WTC11 (cell line): ENCODE data around the gene ZNF577. TPM values are rescaled to one million over a fixed set of nuclear protein-coding genes. Genes with fewer than 3 reads are reported as not detected.

ENCODE experiments used
- ATAC-seq: fragments of 200-7000 bp; cut with Tn5 transposase; 2 replicates; pipeline ENCODE4 v1.10.0; 2021; ENCODE audit warnings: mild to moderate bottlenecking, moderate library complexity
- CTCF ChIA-PET: fragments of 300-600 bp; sonication (Branson Sonifier 250); formaldehyde crosslinking; loops from one replicate; lab custom pipeline; 2021; ENCODE audit warnings: antibody characterized with exemption; lab: Charles Lee
- POLR2A ChIA-PET: fragments of 350-600 bp; sonication (Branson Sonifier 250); formaldehyde crosslinking; loops from one replicate; lab custom pipeline; 2021; ENCODE audit warnings: antibody characterized with exemption; lab: Charles Lee
- DNase-seq: peaks from one replicate; pipeline ENCODE4 v3.0.0; 2021; ENCODE audit warnings: low spot score
- H3K27ac Mint-ChIP-seq: 2 replicates; pipeline ENCODE4 v1.8.0; 2021; ENCODE audit warnings: mixed read lengths
- H3K27me3 Mint-ChIP-seq: 2 replicates; pipeline ENCODE4 v1.8.0; 2021; ENCODE audit warnings: low read depth, mild to moderate bottlenecking, moderate library complexity, mixed read lengths
- H3K36me3 Mint-ChIP-seq: 2 replicates; pipeline ENCODE4 v1.8.0; 2021; ENCODE audit warnings: mixed read lengths
- H3K4me1 Mint-ChIP-seq: 2 replicates; pipeline ENCODE4 v1.8.0; 2022; ENCODE audit warnings: mixed read lengths
- H3K4me3 Mint-ChIP-seq: 2 replicates; pipeline ENCODE4 v1.8.0; 2021; ENCODE audit warnings: mild to moderate bottlenecking, moderate library complexity, mixed read lengths
- H3K9me3 Mint-ChIP-seq: 2 replicates; pipeline ENCODE4 v1.8.0; 2021; ENCODE audit warnings: mixed read lengths
- ARID4B ChIP-seq: sonication (generic); formaldehyde crosslinking; IDR thresholded peaks from 2 replicates; pipeline ENCODE4 v1.8.0; 2023; ENCODE audit warnings: missing genetic modification reagents, mild to moderate bottlenecking, borderline replicate concordance
- E2F5 ChIP-seq: sonication (generic); formaldehyde crosslinking; IDR thresholded peaks from 2 replicates; pipeline ENCODE4 v1.8.1; 2022; ENCODE audit warnings: mild to moderate bottlenecking, moderate library complexity, missing genetic modification reagents
- FOXP1 ChIP-seq: sonication (generic); formaldehyde crosslinking; IDR thresholded peaks from 2 replicates; pipeline ENCODE4 v1.8.0; 2022; ENCODE audit warnings: missing genetic modification reagents, mild to moderate bottlenecking, moderate library complexity, borderline replicate concordance
- MYBL2 ChIP-seq: sonication (generic); formaldehyde crosslinking; IDR thresholded peaks from 2 replicates; pipeline ENCODE4 v1.8.1; 2023; ENCODE audit warnings: mild to moderate bottlenecking, moderate library complexity, missing genetic modification reagents
- NFE2L1 ChIP-seq: sonication (generic); formaldehyde crosslinking; IDR thresholded peaks from 2 replicates; pipeline ENCODE4 v1.8.1; 2023; ENCODE audit warnings: missing genetic modification reagents
- RELA ChIP-seq: sonication (generic); formaldehyde crosslinking; IDR thresholded peaks from 2 replicates; pipeline ENCODE4 v1.8.1; 2022; ENCODE audit warnings: missing genetic modification reagents, mild to moderate bottlenecking, borderline replicate concordance
- ZNF232 ChIP-seq: sonication (generic); formaldehyde crosslinking; IDR thresholded peaks from 2 replicates; pipeline ENCODE4 v1.8.0; 2022; ENCODE audit warnings: mild to moderate bottlenecking, missing genetic modification reagents
- ZNF671 ChIP-seq: fragments of 250-450 bp; sonication (Bioruptor Pico); IDR thresholded peaks from 2 replicates; pipeline ENCODE4 v1.8.0; 2021; ENCODE audit warnings: mild to moderate bottlenecking
- total RNA-seq: library from RNA; stranded (reverse); gene quantifications from 3 replicates; pipeline ENCODE4 v1.2.3, GENCODE V29; 2021
- TF ChIP-seq, protein P1 (sequence below): sonication (generic); formaldehyde crosslinking; IDR thresholded peaks from 2 replicates; pipeline ENCODE4 v1.8.0; 2023; ENCODE audit warnings: mild to moderate bottlenecking, missing genetic modification reagents
- TF ChIP-seq, protein P2 (sequence below): fragments of 250-450 bp; sonication (Bioruptor Pico); IDR thresholded peaks from 2 replicates; pipeline ENCODE4 v1.8.0; 2021; ENCODE audit warnings: mild to moderate bottlenecking

The ZNF577 gene
- total RNA-seq, 1 experiment from 2014 or later, result 45.2 TPM

- CTCF ChIA-PET, result no interaction called here
- POLR2A ChIA-PET, result no interaction called here
- Mint-ChIP-seq H3K4me1 (peaks cover 68% of the 10 kb centered on the region), H3K27ac (peak within 1 kb of the TSS; percentile 100), H3K36me3 (peaks cover 54% of the 10 kb centered on the region), H3K4me3 (peak within 1 kb of the TSS; percentile 99), H3K9me3 (peaks cover 20% of the 10 kb centered on the region), H3K27me3 (no peaks in the 10 kb centered on the region)
- DNase-seq (peak; percentile 88), ATAC-seq (peak; percentile 78)
- TF ChIP-seq, protein P1, sequence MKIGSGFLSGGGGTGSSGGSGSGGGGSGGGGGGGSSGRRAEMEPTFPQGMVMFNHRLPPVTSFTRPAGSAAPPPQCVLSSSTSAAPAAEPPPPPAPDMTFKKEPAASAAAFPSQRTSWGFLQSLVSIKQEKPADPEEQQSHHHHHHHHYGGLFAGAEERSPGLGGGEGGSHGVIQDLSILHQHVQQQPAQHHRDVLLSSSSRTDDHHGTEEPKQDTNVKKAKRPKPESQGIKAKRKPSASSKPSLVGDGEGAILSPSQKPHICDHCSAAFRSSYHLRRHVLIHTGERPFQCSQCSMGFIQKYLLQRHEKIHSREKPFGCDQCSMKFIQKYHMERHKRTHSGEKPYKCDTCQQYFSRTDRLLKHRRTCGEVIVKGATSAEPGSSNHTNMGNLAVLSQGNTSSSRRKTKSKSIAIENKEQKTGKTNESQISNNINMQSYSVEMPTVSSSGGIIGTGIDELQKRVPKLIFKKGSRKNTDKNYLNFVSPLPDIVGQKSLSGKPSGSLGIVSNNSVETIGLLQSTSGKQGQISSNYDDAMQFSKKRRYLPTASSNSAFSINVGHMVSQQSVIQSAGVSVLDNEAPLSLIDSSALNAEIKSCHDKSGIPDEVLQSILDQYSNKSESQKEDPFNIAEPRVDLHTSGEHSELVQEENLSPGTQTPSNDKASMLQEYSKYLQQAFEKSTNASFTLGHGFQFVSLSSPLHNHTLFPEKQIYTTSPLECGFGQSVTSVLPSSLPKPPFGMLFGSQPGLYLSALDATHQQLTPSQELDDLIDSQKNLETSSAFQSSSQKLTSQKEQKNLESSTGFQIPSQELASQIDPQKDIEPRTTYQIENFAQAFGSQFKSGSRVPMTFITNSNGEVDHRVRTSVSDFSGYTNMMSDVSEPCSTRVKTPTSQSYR (CRISPR knock-in tag), result no peak
- TF ChIP-seq RELA, result no peak
- TF ChIP-seq FOXP1 (CRISPR knock-in tag), result peak; percentile 66; the same call in 1 of the 2 replicates
- TF ChIP-seq ARID4B (CRISPR knock-in tag), result 0 out of 2 replicates have a peak, but pooled peaks have one; percentile 33
- TF ChIP-seq, protein P2, sequence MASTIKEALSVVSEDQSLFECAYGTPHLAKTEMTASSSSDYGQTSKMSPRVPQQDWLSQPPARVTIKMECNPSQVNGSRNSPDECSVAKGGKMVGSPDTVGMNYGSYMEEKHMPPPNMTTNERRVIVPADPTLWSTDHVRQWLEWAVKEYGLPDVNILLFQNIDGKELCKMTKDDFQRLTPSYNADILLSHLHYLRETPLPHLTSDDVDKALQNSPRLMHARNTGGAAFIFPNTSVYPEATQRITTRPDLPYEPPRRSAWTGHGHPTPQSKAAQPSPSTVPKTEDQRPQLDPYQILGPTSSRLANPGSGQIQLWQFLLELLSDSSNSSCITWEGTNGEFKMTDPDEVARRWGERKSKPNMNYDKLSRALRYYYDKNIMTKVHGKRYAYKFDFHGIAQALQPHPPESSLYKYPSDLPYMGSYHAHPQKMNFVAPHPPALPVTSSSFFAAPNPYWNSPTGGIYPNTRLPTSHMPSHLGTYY (CRISPR knock-in tag), result 0 out of 2 replicates have a peak, but pooled peaks have one; percentile 16
- 0 out of 2 replicates have a peak, but pooled peaks have one; percentile 58 for TF ChIP-seq MYBL2 (CRISPR knock-in tag)
- TF ChIP-seq NFE2L1 (CRISPR knock-in tag), result 0 out of 2 replicates have a peak, but pooled peaks have one; percentile 27
- no peak for TF ChIP-seq ZNF232 (CRISPR knock-in tag)
- peak; percentile 34; the same call in 1 of the 2 replicates for TF ChIP-seq E2F5 (CRISPR knock-in tag)
- TF ChIP-seq, all 79 proteins: peak for 6
Measured at GRCh38 chr19:51904331-51905165, 16.8 kb upstream of the ZNF577 start, which contains the start of gene ZNF649. Gene ZNF649 (minus strand): TSS chr19:51905017. CDS start chr19:51900107, 4,910 bp downstream.

- H3K27ac Mint-ChIP-seq, result peak overlapping the region; percentile 65
- no peak for DNase-seq
- TF ChIP-seq ZNF671 (CRISPR knock-in tag), result no peak
- TF ChIP-seq, all 79 proteins: peak for 0
- ATAC-seq, result no peak
- Mint-ChIP-seq H3K36me3 (peaks cover 63% of the 10 kb centered on the region), H3K27me3 (no peaks in the 10 kb centered on the region), H3K4me3 (peak overlapping the region; percentile 99), H3K4me1 (peaks cover 55% of the 10 kb centered on the region), H3K9me3 (peaks cover 15% of the 10 kb centered on the region)
- POLR2A ChIA-PET, result no interaction called here
- CTCF ChIA-PET, result no interaction called here
Measured at GRCh38 chr19:51903192-51903591, 15.4 kb upstream of the ZNF577 start.
